ENCODE data around the gene SIDT2. TPM values are rescaled to one million over a fixed set of nuclear protein-coding genes. Genes with fewer than 3 reads are reported as not detected.

Gene SIDT2
- total and polyA plus RNA-seq, 2 of the 8 experiments (the other 6 are each of a cell fraction or from before 2014, with no cell fraction given) = 18.5 to 21.1 TPM

- Histone ChIP-seq H3K23ac (ENCODE audit: insufficient read length) (no peak overlapping the region), H3K27me3 (replicated peaks in 1 of 4; ENCODE audit: control insufficient read depth in 3 of 4, extremely low read depth in 1 of 4, insufficient read depth in 3 of 4, low read length in 3 of 4) (no peaks in the 10 kb centered on the region), H4K8ac (ENCODE audit: extremely low read depth, insufficient read depth, low read length) (peak overlapping the region; percentile 35; the same call in 1 of the 2 replicates), H2AFZ (ENCODE audit: low read length) (no peak overlapping the region), H2BK12ac (ENCODE audit: low read depth, low read length) (no peak overlapping the region), H3K23me2 (ENCODE audit: low read depth, low read length) (no peaks in the 10 kb centered on the region), H3K4me2 (ENCODE audit: insufficient read depth in 1 of 2, low read depth in 2 of 2, low read length in 2 of 2) (no peak overlapping the region), H3K4ac (replicated peaks; ENCODE audit: insufficient read length, low read depth, low read length) (no peak overlapping the region), H4K91ac (replicated peaks; ENCODE audit: insufficient read length, low read length) (no peak overlapping the region), H2BK20ac (ENCODE audit: low read length) (no peak overlapping the region), H2AK5ac (ENCODE audit: low read depth, low read length) (no peak overlapping the region), H4K5ac (ENCODE audit: insufficient read length, low read depth, low read length) (no peak overlapping the region), H2BK120ac (replicated peaks; ENCODE audit: low read depth, low read length) (no peak overlapping the region), H3K18ac (ENCODE audit: extremely low read depth, low read length) (no peak overlapping the region), H3K14ac (ENCODE audit: insufficient read length) (no peak overlapping the region), H3K4me3 (ENCODE audit: extremely low read depth in 1 of 4, insufficient read depth in 2 of 4, low read depth in 3 of 4, low read length in 4 of 4) (no peak overlapping the region), H3K4me1 (replicated peaks in 1 of 4; ENCODE audit: control insufficient read depth in 3 of 4, insufficient read depth in 4 of 4, low read length in 3 of 4) (no peaks in the 10 kb centered on the region), H4K20me1 (replicated peaks in 1 of 2; ENCODE audit: control insufficient read depth in 1 of 2, insufficient read depth in 2 of 2, low read length in 2 of 2) (peaks cover 0 to 3% of the 10 kb centered on the region in 2 experiments), H3K56ac (replicated peaks; ENCODE audit: insufficient read length, low read depth, low read length) (no peak overlapping the region), H3K9ac (replicated peaks in 1 of 4; ENCODE audit: extremely low read depth in 1 of 4, low read depth in 3 of 4, low read length in 3 of 4) (no peak overlapping the region), H3K36me3 (ENCODE audit: control insufficient read depth in 2 of 4, insufficient read depth in 4 of 4, low read length in 3 of 4) (peaks cover 2 to 11% (median 8%) of the 10 kb centered on the region in 4 experiments; a peak in 5 of 8 replicates), H2BK5ac (ENCODE audit: low read depth, low read length) (no peak overlapping the region), H2BK15ac (ENCODE audit: low read length) (no peak overlapping the region), H3K27ac (ENCODE audit: low read depth, low read length) (no peak overlapping the region), H3K79me2 (ENCODE audit: control insufficient read depth in 1 of 2, insufficient read depth in 2 of 2, low read length in 2 of 2) (no peaks in the 10 kb centered on the region; a peak in 1 of 4 replicates), H3K9me3 (ENCODE audit: insufficient read depth in 2 of 2, low read depth in 1 of 2, low read length in 1 of 2) (no peaks in the 10 kb centered on the region), H3K79me1 (ENCODE audit: low read depth, low read length) (no peaks in the 10 kb centered on the region)
- ChIA-PET POLR2A (ENCODE audit: partially characterized antibody) (interaction anchor here (0.8 to 5.1 kb wide), 8 partner anchors 9 to 40 kb away, joined by 3 to 47 read pairs (median 5); partner anchors contain the start of genes PCSK7 and TAGLN), CTCF (ENCODE audit: partially characterized antibody) (interaction anchor here (1.0 to 25.0 kb wide), 7 partner anchors 8 to 422 kb away, joined by 3 to 449 read pairs (median 28); partner anchors contain the start of gene TAGLN)
- WGBS, 2 experiments (ENCODE audit: extremely low coverage in 1 of 2, insufficient coverage in 1 of 2, insufficient read length in 1 of 2, insufficient replicate concordance in 2 of 2, low coverage in 1 of 2, low lambda C conversion rate in 2 of 2, missing lambda C conversion rate in 1 of 2) = 87% methylated on average over 9 of the region's 11 CpGs; no CpG with 5 or more reads in 1 of the 2 experiments
- DNase-seq (ENCODE audit: low read depth in 1 of 2, low spot score in 2 of 2) (no peak), FAIRE-seq (no peak)
- TF ChIP-seq SAP30 (IDR thresholded peaks at IDR 0.05; ENCODE audit: insufficient read depth, insufficient replicate concordance, low read length) (no peak), BACH1 (IDR thresholded peaks at IDR 0.05; ENCODE audit: low read length) (no peak), TAF1 (IDR thresholded peaks at IDR 0.05; ENCODE audit: low read depth, low read length) (no peak), TEAD4 (IDR thresholded peaks at IDR 0.05; ENCODE audit: low read depth, low read length) (no peak), SRF (IDR thresholded peaks at IDR 0.05; ENCODE audit: low read depth, low read length) (no peak), PHF8 (conservative IDR thresholded peaks at IDR 0.05; ENCODE audit: low read depth, low read length) (no peak), ZNF274 (IDR thresholded peaks at IDR 0.05; ENCODE audit: borderline replicate concordance, extremely low read depth, low read length) (no peak), SIRT6 (IDR thresholded peaks at IDR 0.05; ENCODE audit: low read length) (no peak), POU5F1 (IDR thresholded peaks at IDR 0.05; ENCODE audit: low read depth, low read length) (no peak), CHD2 (IDR thresholded peaks at IDR 0.05; ENCODE audit: low read length) (no peak), HDAC6 (IDR thresholded peaks at IDR 0.05; ENCODE audit: low read depth, low read length) (no peak), SUZ12 (IDR thresholded peaks at IDR 0.05; ENCODE audit: low read length) (no peak)
- TF ChIP-seq, protein P1, sequence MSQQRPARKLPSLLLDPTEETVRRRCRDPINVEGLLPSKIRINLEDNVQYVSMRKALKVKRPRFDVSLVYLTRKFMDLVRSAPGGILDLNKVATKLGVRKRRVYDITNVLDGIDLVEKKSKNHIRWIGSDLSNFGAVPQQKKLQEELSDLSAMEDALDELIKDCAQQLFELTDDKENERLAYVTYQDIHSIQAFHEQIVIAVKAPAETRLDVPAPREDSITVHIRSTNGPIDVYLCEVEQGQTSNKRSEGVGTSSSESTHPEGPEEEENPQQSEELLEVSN (IDR thresholded peaks at IDR 0.05) = no peak
Measured at GRCh38 chr11:117212697-117213355, 34.3 kb downstream of the SIDT2 start.

Measured in H1 (cell line).